Fibroblast of skin of back (primary cell): Measurements from ENCODE around the gene CHID1.

ENCODE experiments used
- DNase-seq: peaks from one replicate; pipeline ENCODE4 v3.0.0-alpha.2; 2013

The CHID1 gene

DNA sequence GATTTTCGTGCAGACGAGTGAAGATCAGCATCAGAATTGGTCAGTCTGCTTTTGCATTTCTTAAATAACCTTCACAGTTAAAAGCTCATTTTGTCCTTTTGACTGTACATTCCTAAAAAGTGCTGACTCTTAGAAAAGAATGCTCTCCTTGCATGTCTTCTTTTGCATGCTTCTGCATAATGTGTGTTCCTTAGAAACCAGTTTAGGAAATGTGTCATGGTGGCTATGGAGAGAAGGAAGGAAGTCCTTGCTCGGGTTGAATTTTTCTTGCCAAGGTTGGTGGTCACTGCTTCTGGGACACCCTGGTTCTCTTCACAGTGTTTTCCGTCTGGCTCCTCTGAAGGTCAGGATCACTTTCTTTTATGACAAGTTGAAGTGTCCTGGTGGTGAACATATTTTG is 21.8 kb upstream of the CHID1 start:
- DNase-seq = no peak

DNA sequence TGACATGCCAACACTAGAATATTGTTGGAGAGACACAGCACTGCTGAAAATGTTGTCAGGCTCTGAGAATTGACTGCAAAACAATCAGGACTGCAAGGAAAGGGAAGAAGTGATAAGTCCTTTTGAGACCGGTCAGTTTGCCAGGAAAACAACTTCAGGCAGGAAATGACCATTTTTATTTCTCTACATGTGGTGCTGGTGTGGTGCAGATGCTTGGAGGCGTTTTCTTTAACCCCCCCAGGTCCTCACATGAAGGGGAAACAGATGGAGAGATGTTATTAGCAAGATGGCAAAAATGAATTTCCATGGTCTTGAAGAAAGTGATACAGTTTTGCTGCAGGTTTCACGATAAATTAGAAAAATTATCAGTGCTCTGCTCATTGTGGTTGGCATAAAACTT is 20.8 kb upstream of the CHID1 start:
- DNase-seq = no peak

GRCh38 chr11:929405-929804 is 18.8 kb upstream of the CHID1 start:
- DNase-seq = no peak

DNA sequence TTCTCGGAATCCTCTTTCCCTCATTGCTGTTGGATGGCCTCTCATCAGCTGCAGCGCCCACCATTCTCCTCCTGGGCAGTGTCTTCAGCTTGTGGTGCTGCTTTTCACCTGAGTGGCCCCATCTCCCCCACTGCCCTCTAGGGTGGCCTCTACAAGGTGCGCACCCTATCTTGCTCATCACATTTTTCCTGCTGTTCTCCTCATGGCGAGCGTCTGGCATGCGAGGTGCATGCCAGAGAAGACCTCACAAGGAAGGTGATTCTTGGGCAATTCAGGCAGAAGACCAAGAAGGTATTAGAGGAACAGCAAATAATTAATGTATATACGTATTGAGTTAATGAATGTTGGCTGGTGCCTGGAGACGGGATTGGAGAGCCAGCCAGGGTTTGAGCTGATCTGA is 18.2 kb upstream of the CHID1 start:
- DNase-seq = no peak

DNA sequence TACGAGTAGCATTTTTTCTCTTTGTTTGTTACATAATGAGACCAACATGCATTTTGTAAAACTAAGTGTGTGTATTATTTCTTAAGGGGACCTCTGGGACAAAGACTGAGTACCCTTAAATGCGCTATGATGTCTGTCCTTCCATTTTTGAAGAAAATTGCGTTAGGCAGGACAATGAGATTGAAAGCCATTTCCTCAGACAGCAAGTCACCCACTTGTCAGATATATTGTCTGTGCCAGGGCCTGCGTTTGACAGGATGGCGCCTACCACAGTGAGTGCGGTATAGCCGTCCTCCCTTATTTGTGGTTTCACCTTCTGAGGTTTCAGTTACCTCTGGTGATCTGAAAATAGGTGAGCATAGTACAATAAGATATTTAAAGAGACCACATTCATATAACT is 17.3 kb upstream of the CHID1 start:
- no peak for DNase-seq

- DNase-seq = peak; percentile 70
Observed at GRCh38 chr11:926341-926916, 15.8 kb upstream of the CHID1 start.

DNA sequence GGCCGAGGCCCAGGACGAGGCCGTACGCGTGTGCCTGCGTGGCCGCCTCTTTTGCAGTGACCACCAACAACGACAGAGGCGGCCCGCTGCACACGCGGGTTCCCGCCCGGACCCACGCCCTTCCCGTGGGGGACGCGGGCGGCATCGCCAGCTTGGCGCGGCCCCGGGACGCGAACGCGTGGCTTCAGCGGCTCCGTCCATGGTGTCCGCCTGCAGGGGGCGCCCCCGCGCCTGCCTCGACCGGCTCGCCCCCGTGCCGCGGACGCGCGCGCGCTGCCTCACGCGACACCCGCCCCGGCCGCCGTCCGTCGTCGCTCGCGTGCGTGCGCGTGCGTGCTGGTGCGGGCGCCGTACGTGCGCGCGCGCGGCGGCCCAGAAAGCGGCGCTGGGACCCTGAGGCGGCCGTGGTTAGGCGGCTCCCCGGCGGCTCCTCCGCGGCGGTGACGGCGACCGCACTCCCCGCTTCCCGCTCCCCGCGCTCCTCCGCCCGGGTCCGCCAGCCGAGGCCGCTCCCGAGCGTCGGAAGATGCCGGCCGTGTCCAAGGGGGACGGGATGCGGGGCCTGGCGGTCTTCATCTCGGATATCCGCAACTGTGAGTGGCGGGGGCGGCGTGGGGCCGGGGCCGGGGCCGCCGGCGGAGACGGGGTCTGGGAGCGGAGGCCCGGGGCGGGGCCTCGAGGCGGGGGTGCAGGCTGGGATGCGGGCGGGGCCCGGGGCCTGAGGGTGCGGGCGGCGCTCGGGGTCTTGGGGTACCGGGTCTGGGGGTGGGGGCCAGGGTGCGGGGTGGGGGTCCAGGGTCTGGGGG is 15.1 kb upstream of the CHID1 start, which contains the start of gene AP2A2:
Gene AP2A2, plus strand, starts transcription at position 375 of the 806 bp plus-strand sequence. Its CDS starts 152 bp downstream, at position 527.
- DNase-seq = peak; percentile 91

DNA sequence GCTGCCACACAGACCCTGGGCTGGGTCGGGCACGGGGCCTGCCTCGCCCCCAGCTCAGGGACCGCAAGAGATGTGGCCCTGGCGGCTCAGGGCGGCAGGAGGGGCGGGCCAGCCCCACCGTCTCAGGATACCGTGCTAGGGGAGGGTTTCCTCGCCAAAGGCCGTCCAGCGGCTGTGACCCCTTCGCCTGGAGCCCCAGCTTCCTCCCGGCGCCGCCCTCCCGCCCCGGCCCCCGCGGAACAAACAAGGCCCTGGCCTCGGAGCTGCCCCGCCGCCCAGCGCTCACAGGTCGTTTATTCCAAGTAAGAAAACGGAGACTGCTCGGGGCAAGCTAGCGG is 14.5 kb upstream of the CHID1 start:
- DNase-seq = no peak

DNA sequence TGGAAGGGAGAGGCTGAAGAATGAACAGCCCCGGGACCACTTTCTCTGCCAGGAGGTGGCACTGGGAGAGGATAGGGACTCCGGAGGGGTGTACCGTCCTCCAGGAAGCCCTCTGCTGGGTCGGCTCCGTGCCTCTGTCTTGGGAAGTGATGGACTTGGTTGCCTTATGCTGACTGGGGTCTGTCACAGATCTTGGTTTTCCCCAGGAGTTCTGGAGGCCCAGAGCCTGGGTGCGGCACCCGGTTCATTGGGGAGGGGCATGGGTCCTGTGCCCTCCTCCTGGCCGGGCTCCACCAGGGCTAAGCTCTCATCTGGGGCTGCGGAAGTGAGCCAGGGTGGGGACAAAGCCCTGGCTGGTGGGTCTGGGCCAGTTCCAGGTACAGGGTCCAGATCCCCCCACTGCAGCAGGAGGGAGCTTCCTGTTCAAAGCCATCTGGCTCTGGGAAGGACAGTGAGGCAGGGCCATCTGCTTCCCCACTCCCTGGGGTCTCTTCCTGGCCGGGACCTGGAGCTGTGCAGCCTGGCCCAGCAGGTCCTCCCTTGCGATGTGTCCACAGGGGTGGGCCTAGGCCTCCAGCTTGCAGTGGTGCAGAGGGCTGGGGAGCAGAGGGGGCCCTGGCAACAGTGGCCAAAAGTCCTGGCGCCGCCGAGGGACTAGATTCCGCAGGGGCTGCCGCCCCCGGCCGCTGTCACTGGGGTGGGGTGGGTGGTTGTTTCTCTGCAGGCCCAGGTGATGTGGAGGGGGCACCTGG is 14.0 kb upstream of the CHID1 start:
- DNase-seq = no peak

GRCh38 chr11:923691-924405 is 13.2 kb upstream of the CHID1 start:
- no peak for DNase-seq

GRCh38 chr11:921921-922678 is 11.5 kb upstream of the CHID1 start:
- DNase-seq = no peak

DNA sequence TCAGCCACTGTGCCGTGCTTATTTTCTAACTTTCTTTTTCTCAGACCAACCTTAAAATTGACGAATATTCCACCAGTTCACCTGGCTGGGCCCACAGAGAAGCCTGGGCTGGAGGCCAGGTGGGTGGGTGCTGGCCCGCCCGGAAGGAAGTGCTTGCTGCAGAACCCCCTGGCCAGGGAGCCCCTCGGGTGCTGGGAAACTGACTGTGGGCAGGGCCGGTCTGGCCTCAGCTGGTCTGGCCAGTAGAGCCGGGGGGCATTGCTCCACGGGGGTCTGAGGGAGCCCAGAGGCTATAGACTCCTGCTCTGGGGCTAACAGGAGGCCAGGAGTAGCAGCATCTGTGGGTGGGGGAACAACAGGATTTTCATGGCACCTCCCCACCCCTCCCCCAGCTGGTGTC is 6.8 kb upstream of the CHID1 start:
- no peak for DNase-seq

- DNase-seq = no peak
Observed at GRCh38 chr11:914747-915501, 4.3 kb upstream of the CHID1 start.

DNA sequence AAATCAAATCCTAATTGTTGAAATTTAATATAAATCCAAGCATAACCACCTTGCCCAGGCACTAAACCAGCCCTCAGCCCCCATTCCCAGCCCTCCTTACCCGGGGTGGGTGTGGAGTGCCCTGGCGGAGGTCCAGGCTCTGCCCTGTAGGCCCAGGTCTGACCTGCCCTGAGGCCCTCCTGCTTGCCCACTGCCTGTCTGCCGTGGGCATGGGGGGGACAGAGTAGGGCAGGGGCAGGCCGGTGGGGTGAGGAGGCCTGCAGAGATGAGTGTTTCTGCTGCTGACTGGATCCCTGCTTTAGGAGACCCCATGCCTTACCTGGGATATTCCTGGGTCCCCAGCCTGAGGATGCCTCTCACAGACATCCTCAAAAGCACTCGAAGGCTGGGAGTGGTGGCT is 3.6 kb upstream of the CHID1 start:
- no peak for DNase-seq

DNA sequence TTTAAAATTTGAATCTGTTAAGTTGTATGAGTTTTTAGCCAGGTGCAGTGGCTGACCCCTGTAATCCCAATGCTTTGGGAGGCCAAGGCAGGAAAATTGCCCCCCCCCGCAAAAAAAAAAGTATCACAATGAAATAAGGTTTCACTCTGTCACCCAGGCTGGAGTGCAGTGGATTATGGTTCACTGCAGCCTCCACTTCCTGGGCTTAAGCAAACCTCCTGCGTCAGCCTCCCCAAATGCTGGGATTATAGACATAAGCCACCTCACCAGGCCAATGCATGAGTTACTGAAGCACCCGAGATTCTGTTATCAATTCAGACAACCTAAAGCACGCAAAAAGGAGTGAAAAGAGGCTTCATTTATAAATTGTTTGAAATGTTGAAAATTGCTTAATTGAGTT is 2.4 kb upstream of the CHID1 start:
- no peak for DNase-seq

DNA sequence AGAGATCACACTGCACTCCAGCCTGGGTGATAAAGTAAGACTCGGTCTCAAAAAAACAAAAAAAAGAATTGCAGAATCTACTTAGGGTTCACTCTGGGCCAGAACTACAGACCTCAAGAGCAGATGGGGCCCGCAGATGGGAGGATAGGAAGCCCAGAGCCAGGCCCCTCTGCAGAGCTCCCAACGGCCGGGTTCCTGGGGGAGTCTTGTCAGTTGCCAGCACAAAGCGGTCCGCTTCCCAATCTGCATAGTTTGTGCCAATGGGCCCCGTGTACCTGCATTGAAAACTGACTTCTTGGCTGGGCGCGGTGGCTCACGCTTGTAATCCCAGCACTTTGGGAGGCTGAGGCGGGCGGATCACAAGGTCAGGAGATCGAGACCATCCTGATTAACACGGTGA is 1.7 kb upstream of the CHID1 start:
- DNase-seq = no peak

DNA sequence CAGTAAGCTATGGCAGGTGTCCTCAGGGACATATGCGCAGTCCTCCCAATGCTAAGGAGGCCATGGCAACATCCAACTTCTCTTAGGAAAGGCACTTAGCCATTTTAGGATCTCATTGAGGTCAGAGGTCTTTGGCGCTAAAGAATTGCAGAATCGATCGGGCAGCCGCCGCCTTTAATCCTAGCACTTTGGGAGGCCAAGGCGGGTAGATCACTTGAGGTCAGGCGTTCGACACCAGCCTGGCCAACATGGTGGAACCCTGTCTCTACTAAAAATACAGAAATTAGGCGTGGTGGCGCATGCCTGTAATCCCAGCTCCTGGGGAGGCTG is 1.2 kb upstream of the CHID1 start:
- no peak for DNase-seq

GRCh38 chr11:911031-911889 is 650 bp upstream of the CHID1 start:
- peak; percentile 75 for DNase-seq

- no peak for DNase-seq
Observed at GRCh38 chr11:910044-910588, 494 bp downstream of the CHID1 start.

DNA sequence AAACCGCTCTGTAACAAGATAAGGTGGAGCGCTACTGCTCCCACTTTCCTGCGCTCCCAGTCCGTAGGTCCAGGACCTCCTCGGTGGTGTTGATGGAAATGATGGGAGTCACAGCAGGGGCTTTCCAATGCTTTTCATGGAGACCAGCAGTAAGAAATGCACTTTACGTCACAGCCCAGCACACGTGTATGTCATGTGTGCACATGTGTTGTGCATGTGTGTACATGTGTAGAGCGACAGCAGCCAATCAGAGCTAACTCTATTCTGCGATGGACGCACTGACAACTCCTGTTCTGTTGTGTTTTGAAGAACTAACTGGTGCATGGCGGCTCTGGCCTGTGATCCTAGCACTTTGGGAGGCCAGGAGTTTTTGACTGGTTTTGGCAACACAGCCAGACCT is 1.2 kb downstream of the CHID1 start:
- DNase-seq = no peak
